Thyroid gland (tissue), 4 donors: ENCODE results near the gene PIP5K1C.

Source experiments
- CTCF ChIP-seq, 6 experiments: fragments of 200-600 bp in 3 of 6; fragments of 450-650 bp in 3 of 6; sonication (generic) in 3 of 6; IDR thresholded peaks; one replicate each; pipeline ENCODE4 v1.5.1; 2016 to 2019; ENCODE audit warnings: antibody characterized with exemption in 6 of 6, mild to moderate bottlenecking in 2 of 6, inconsistent platforms in 1 of 6, moderate library complexity in 1 of 6
- POLR2A ChIP-seq, 2 donors: fragments of 450-650 bp; IDR thresholded peaks; one replicate each; pipeline ENCODE4 v1.6.1; 2017; ENCODE audit warnings: antibody characterized with exemption in 2 of 2, mild to moderate bottlenecking in 2 of 2, moderate library complexity in 1 of 2

- TF ChIP-seq CTCF (IDR thresholded peaks at IDR 0.05) (no peak), POLR2A (IDR thresholded peaks at IDR 0.05) (peak in 1 of 2 donors; percentile 30)
Measured at GRCh38 chr19:3669947-3670795, 30.1 kb downstream of the PIP5K1C start.
